GM23248 (cell line): ENCODE results near the gene RHOD. TPM values are rescaled to one million over a fixed set of nuclear protein-coding genes. Genes with fewer than 3 reads are reported as not detected.
A peak's percentile ranks its signal among the peaks of the same experiment; 100 is the strongest.

Experiments used
- DNase-seq: peaks from one replicate; pipeline ENCODE4 v3.0.0-alpha.2; 2015
- H2AFZ ChIP-seq: fragments of 200-600 bp; sonication (generic); 2 replicates; pipeline ENCODE4 v1.6.1; 2016; ENCODE audit warnings: antibody characterized with exemption
- H3F3A ChIP-seq: fragments of 200-600 bp; sonication (generic); 2 replicates; pipeline ENCODE4 v1.6.1; 2016; ENCODE audit warnings: mild to moderate bottlenecking, antibody characterized with exemption, mixed run types; ENCODE audit not compliant: insufficient read depth
- H3K27ac ChIP-seq: fragments of 200-600 bp; sonication (generic); 2 replicates; pipeline ENCODE4 v1.5.1; 2016; ENCODE audit warnings: mild to moderate bottlenecking
- H3K27me3 ChIP-seq: fragments of 200-600 bp; sonication (generic); replicated peaks from 2 replicates; pipeline ENCODE4 v1.6.1; 2016; ENCODE audit warnings: mild to moderate bottlenecking; ENCODE audit not compliant: insufficient read depth
- H3K36me3 ChIP-seq: fragments of 200-600 bp; sonication (generic); 2 replicates; pipeline ENCODE4 v1.6.1; 2016; ENCODE audit warnings: low read depth, mild to moderate bottlenecking
- H3K4me1 ChIP-seq: fragments of 200-600 bp; sonication (generic); 2 replicates; pipeline ENCODE4 v1.6.1; 2016; ENCODE audit warnings: mild to moderate bottlenecking; ENCODE audit not compliant: insufficient read depth
- H3K4me2 ChIP-seq: fragments of 200-600 bp; sonication (generic); one replicate; pipeline ENCODE4 v1.6.1; 2016; ENCODE audit warnings: mild to moderate bottlenecking; ENCODE audit not compliant: unreplicated experiment
- H3K4me3 ChIP-seq: fragments of 200-600 bp; sonication (generic); 2 replicates; pipeline ENCODE4 v1.5.1; 2016; ENCODE audit warnings: mild to moderate bottlenecking
- H3K79me2 ChIP-seq: fragments of 200-600 bp; sonication (generic); 2 replicates; pipeline ENCODE4 v1.6.1; 2016; ENCODE audit warnings: mild to moderate bottlenecking; ENCODE audit not compliant: insufficient read depth
- H3K9ac ChIP-seq: fragments of 200-600 bp; sonication (generic); 2 replicates; pipeline ENCODE4 v1.6.1; 2016; ENCODE audit warnings: mild to moderate bottlenecking
- H3K9me2 ChIP-seq: fragments of 200-600 bp; sonication (generic); 2 replicates; pipeline ENCODE4 v1.6.1; 2016; ENCODE audit warnings: mixed run types, mild to moderate bottlenecking, moderate library complexity; ENCODE audit not compliant: insufficient read depth
- H3K9me3 ChIP-seq: fragments of 200-600 bp; sonication (generic); one replicate; pipeline ENCODE4 v1.6.1; 2017; ENCODE audit warnings: low read depth
- H4K20me1 ChIP-seq: fragments of 200-600 bp; sonication (generic); 2 replicates; pipeline ENCODE4 v1.6.0; 2016; ENCODE audit not compliant: insufficient read depth
- EZH2 ChIP-seq: fragments of 200-600 bp; sonication (generic); IDR thresholded peaks from 2 replicates; pipeline ENCODE4 v1.6.1; 2018; ENCODE audit warnings: antibody characterized with exemption, mild to moderate bottlenecking; ENCODE audit not compliant: insufficient read depth, poor library complexity, severe bottlenecking
- EZH2phosphoT487 ChIP-seq: fragments of 200-600 bp; sonication (generic); IDR thresholded peaks from 2 replicates; pipeline ENCODE4 v1.6.1; 2018; ENCODE audit warnings: antibody characterized with exemption, moderate library complexity, mild to moderate bottlenecking, low read depth; ENCODE audit not compliant: insufficient read depth
- WGBS, 2 experiments: methylation state at CpG; one replicate each; pipeline ENCODE4 v1.1.6; 2015 to 2017; ENCODE audit warnings: low lambda C conversion rate in 2 of 2, low coverage in 1 of 2; ENCODE audit errors: missing lambda C conversion rate in 2 of 2; 5-methylcytosine and 5-hydroxymethylcytosine counted together
- in situ Hi-C: fragments of 300-500 bp; cut with MboI; formaldehyde crosslinking; loops from 2 replicates; pipeline ENCODE4 v1.15.0; 2020
- polyA plus RNA-seq: library from polyadenylated mRNA; unstranded; fragments of >200 nt; fragmentation: Nextera tagmentation; extraction: Ambion mirVana; gene quantifications from 2 replicates; pipeline ENCODE4 v1.2.1, GENCODE V29; 2016
- total RNA-seq: library from RNA; depleted of rRNA; stranded (reverse); fragments of >200 nt; shearing (Covaris generic); gene quantifications from 2 replicates; pipeline ENCODE4 v1.2.3, GENCODE V29; 2014

The RHOD gene
- total and polyA plus RNA-seq, 2 experiments from 2014 or later = 28.7 to 32.3 TPM

DNA sequence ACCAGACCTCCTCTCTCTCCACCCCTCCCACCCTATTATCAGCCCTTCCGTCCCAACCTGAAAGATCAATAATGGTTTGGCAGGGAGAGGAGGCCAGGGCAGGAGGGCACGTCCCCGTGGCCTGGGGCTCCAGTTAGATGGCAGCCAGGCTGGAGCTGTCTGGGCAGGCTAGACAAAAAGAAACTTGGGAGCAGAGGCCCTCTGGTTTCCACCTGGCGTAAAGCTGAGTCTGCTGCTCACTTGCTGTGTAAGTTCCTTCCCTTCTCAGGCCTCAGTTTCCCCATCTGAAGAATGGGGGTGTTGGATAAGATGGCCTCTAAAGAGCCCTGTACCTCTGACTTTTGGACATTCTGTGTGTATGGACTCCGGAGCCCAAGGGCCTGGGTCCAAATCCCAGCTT, 3.8 kb upstream of the RHOD start:
- WGBS, 2 experiments = 90 to 94% methylated on average over 5 of the region's 5 CpGs
- H2AFZ ChIP-seq = no peak overlapping the region
- H3K27me3 ChIP-seq = no peaks in the 10 kb centered on the region
- DNase-seq = no peak
- in situ Hi-C loops = no loop called here
- no peak overlapping the region for H3K4me3 ChIP-seq
- TF ChIP-seq EZH2phosphoT487 = no peak
- TF ChIP-seq EZH2 = no peak
- H3F3A ChIP-seq = no peaks in the 10 kb centered on the region; the same call in 1 of the 2 replicates
- H3K9ac ChIP-seq = no peak overlapping the region
- H3K9me2 ChIP-seq = no peaks in the 10 kb centered on the region
- no peaks in the 10 kb centered on the region for H3K79me2 ChIP-seq
- no peaks in the 10 kb centered on the region for H3K36me3 ChIP-seq
- no peak overlapping the region for H3K4me2 ChIP-seq
- no peaks in the 10 kb centered on the region for H3K9me3 ChIP-seq
- no peak overlapping the region for H3K27ac ChIP-seq
- H3K4me1 ChIP-seq = peaks cover 20% of the 10 kb centered on the region
- H4K20me1 ChIP-seq = no peaks in the 10 kb centered on the region

DNA sequence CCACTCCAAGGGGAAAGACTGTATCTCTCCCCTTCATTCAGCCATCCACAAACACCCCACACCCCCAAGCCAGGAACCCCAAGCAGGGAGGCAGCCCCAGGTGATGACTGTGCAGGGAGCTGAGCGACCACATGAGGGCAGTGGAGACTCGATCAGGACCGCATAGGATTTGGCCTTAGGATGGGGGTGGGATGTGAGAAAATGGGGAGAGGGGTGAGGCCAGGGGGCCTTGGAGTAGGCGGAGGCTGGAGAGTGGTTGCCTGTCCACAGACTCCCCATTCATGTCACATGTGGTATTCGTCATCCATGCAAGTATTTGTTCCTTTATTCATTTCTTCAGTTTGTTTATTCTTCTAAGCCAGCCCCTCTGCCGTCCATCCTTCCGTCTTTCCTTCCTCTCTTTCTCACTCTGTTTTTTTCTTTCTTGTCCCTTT, 2.7 kb upstream of the RHOD start:
- Histone ChIP-seq H3K27me3 (no peaks in the 10 kb centered on the region), H3F3A (no peaks in the 10 kb centered on the region; the same call in 1 of the 2 replicates), H3K27ac (peak overlapping the region; percentile 35), H3K4me2 (no peak overlapping the region), H3K36me3 (no peaks in the 10 kb centered on the region), H3K9me2 (no peaks in the 10 kb centered on the region), H3K79me2 (no peaks in the 10 kb centered on the region), H3K9me3 (no peaks in the 10 kb centered on the region), H2AFZ (no peak overlapping the region), H3K4me3 (no peak overlapping the region), H3K4me1 (peaks cover 20% of the 10 kb centered on the region), H3K9ac (peak overlapping the region; percentile 11; the same call in 1 of the 2 replicates), H4K20me1 (no peaks in the 10 kb centered on the region)
- TF ChIP-seq EZH2 (no peak), EZH2phosphoT487 (no peak)
- DNase-seq = peak; percentile 76
- in situ Hi-C loops = no loop called here
- WGBS, 2 experiments = 24 to 37% methylated on average over 6 to 7 of the region's 7 CpGs

DNA sequence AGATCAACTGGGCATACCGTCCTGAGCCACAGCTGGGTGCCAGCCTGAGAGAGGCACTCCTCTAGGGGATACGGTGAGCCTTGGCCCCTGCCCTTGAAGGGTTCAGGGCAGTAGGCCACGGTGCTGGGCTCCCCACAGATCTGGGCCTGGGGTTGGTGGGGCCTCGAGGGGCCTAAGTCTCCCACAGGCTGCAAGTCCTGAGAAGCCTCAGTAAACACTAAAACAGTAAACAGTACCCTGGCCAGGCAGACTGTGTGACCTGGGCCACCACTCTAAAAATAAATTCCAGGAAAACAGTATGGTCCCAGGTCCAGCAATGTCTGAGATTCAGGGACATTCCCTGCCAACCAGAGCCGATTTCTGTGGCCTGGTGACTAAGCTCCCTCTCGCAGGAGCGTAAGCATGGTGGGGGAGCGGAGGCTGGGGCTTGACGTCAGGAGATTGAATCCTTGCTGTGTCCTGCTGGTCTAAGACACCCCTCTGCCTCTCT, 2.3 kb upstream of the RHOD start:
- Histone ChIP-seq H3K27ac (peak overlapping the region; percentile 35), H3K79me2 (no peaks in the 10 kb centered on the region), H2AFZ (no peak overlapping the region), H3K9me2 (no peaks in the 10 kb centered on the region), H4K20me1 (no peaks in the 10 kb centered on the region), H3K4me1 (peaks cover 20% of the 10 kb centered on the region), H3F3A (no peaks in the 10 kb centered on the region; the same call in 1 of the 2 replicates), H3K36me3 (no peaks in the 10 kb centered on the region), H3K9me3 (no peaks in the 10 kb centered on the region), H3K4me3 (no peak overlapping the region), H3K27me3 (no peaks in the 10 kb centered on the region), H3K9ac (peak overlapping the region; percentile 11; the same call in 1 of the 2 replicates), H3K4me2 (no peak overlapping the region)
- TF ChIP-seq EZH2 (no peak), EZH2phosphoT487 (no peak)
- DNase-seq = peak; percentile 60
- 72 to 79% methylated on average over 9 of the region's 9 CpGs for WGBS, 2 experiments
- in situ Hi-C loops = no loop called here

DNA sequence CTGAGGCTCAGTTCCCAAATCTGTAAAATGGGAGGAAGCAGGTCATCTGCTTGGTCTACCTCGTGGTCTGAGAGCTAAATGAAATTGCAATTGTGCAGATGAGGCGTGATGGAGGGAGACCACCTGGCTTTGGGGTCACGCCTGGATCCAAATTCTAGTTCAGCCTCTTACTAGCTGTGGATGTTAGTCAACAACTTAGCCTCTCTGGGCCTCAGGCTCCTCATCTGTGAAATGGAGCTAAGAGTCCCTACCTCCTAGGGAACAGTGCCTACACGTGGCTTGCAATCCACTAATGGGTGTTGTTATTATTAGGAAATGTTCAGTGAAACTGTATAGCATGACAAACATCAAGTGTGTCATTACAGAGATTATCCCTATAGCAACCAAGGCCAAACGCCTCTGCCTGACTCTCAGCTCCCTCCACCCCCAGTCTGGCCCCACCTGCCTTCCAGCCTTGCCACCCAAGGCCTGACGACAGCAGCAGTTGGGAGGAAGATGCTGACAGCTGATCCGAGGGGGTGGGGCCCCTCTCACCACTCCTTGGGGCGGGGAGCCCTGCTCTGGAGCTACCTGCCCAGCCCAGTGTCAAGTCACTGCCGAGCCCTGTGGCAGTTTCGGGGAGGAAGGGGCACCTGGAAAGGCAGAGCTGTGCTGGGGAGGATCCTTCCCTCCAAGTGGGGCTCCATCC, 1.7 kb upstream of the RHOD start:
- WGBS, 2 experiments = 61 to 64% methylated on average over 8 to 10 of the region's 10 CpGs
- peaks cover 20% of the 10 kb centered on the region for H3K4me1 ChIP-seq
- H3K9me3 ChIP-seq = no peaks in the 10 kb centered on the region
- no peaks in the 10 kb centered on the region for H4K20me1 ChIP-seq
- TF ChIP-seq EZH2 (no peak), EZH2phosphoT487 (no peak)
- peak overlapping the region; percentile 86 for H3K4me2 ChIP-seq
- H3K27me3 ChIP-seq = no peaks in the 10 kb centered on the region
- H3K27ac ChIP-seq = peak overlapping the region; percentile 35
- no peaks in the 10 kb centered on the region for H3K36me3 ChIP-seq
- no peak overlapping the region for H3K4me3 ChIP-seq
- H3K9me2 ChIP-seq = no peaks in the 10 kb centered on the region
- DNase-seq = peak; percentile 89
- no peak overlapping the region for H2AFZ ChIP-seq
- in situ Hi-C loops = no loop called here
- H3K79me2 ChIP-seq = no peaks in the 10 kb centered on the region
- H3F3A ChIP-seq = no peaks in the 10 kb centered on the region; the same call in 1 of the 2 replicates
- peak overlapping the region; percentile 68 for H3K9ac ChIP-seq
